Fibroblast of the aortic adventitia (primary cell): Measurements from ENCODE around the gene RRM2. TPM values are rescaled to one million over a fixed set of nuclear protein-coding genes. Genes with fewer than 3 reads are reported as not detected.

Experiments used
- DNase-seq: peaks from one replicate; pipeline ENCODE4 v3.0.0-alpha.2; 2010; ENCODE audit warnings: low read depth
- H3K4me3 ChIP-seq: 2 replicates; pipeline ENCODE4 v1.5.1; 2011; ENCODE audit warnings: low read depth, mild to moderate bottlenecking, control low read depth, low read length, moderate library complexity
- CTCF ChIP-seq: IDR thresholded peaks from 2 replicates; pipeline ENCODE4 v1.5.1; 2011; ENCODE audit warnings: mild to moderate bottlenecking, low read length, control low read depth, inconsistent platforms; ENCODE audit not compliant: insufficient read depth
- total RNA-seq: library from RNA; depleted of rRNA; stranded (reverse); fragments of >200 nt; gene quantifications from 2 replicates; pipeline ENCODE4 v1.2.3, GENCODE V29; 2012; ENCODE audit warnings: low replicate concordance

RRM2 gene
- total RNA-seq, 1 donor = 91.4 TPM

- no peak for DNase-seq
- H3K4me3 ChIP-seq = no peak overlapping the region
- TF ChIP-seq CTCF = no peak
Observed at GRCh38 chr2:10083692-10084211, 38.8 kb upstream of the RRM2 start.

GRCh38 chr2:10084223-10084865 is 38.2 kb upstream of the RRM2 start:
- H3K4me3 ChIP-seq = no peak overlapping the region
- TF ChIP-seq CTCF = no peak
- no peak for DNase-seq

- H3K4me3 ChIP-seq = no peak overlapping the region
- no peak for DNase-seq
- no peak for TF ChIP-seq CTCF
Observed at GRCh38 chr2:10085043-10085667, 37.4 kb upstream of the RRM2 start.

GRCh38 chr2:10085668-10086059 is 36.9 kb upstream of the RRM2 start:
- no peak overlapping the region for H3K4me3 ChIP-seq
- DNase-seq = no peak
- TF ChIP-seq CTCF = no peak

- TF ChIP-seq CTCF = no peak
- no peak for DNase-seq
- no peak overlapping the region for H3K4me3 ChIP-seq
Observed at GRCh38 chr2:10086950-10087349, 35.6 kb upstream of the RRM2 start.

GRCh38 chr2:10087360-10087759 is 35.2 kb upstream of the RRM2 start:
- no peak overlapping the region for H3K4me3 ChIP-seq
- no peak for TF ChIP-seq CTCF
- no peak for DNase-seq
